Cardiac muscle cell (in vitro differentiated cells and primary cell): ENCODE measurements around the gene SLC15A4. TPM values are rescaled to one million over a fixed set of nuclear protein-coding genes. Genes with fewer than 3 reads are reported as not detected.

Source experiments
- DNase-seq, 2 donors: peaks; one replicate each; pipeline versions ENCODE4 v3.0.0 to v3.0.0-alpha.2; 2010 to 2017; ENCODE audit warnings: low read depth in 1 of 2, low spot score in 1 of 2
- H3K27ac ChIP-seq: fragments of 200-600 bp; sonication (generic); 2 replicates; pipeline ENCODE4 v1.5.1; 2016
- H3K27me3 ChIP-seq: fragments of 200-600 bp; sonication (generic); 2 replicates; pipeline ENCODE4 v1.6.0; 2016; ENCODE audit warnings: control low read depth
- H3K36me3 ChIP-seq: fragments of 200-600 bp; sonication (generic); 2 replicates; pipeline ENCODE4 v1.5.1; 2016; ENCODE audit warnings: control low read depth
- H3K4me1 ChIP-seq: fragments of 200-600 bp; sonication (generic); 2 replicates; pipeline ENCODE4 v1.8.1; 2017; ENCODE audit warnings: low read depth, mild to moderate bottlenecking, mixed run types
- H3K4me3 ChIP-seq: fragments of 200-600 bp; sonication (generic); 2 replicates; pipeline ENCODE4 v1.5.1; 2016; ENCODE audit warnings: mild to moderate bottlenecking
- H3K9me3 ChIP-seq: fragments of 200-600 bp; sonication (generic); 2 replicates; pipeline ENCODE4 v1.5.1; 2017; ENCODE audit warnings: low read depth, mild to moderate bottlenecking, control low read depth
- polyA plus RNA-seq: library from polyadenylated mRNA; unstranded; fragments of >200 nt; fragmentation: Nextera tagmentation; extraction: Ambion mirVana; gene quantifications from 2 replicates; pipeline ENCODE4 v1.2.1, GENCODE V29; 2016
- total RNA-seq: library from RNA; depleted of rRNA; stranded (reverse); fragments of >200 nt; gene quantifications from 2 replicates; pipeline ENCODE4 v1.2.3, GENCODE V29; 2016
- TF ChIP-seq, protein P1 (sequence below): IDR thresholded peaks from 2 replicates; pipeline ENCODE4 v1.5.1; 2012; ENCODE audit warnings: low read depth, mild to moderate bottlenecking, low read length

The SLC15A4 gene
- total and polyA plus RNA-seq, 2 experiments from 2014 or later: 27.2 to 39.4 TPM

DNA sequence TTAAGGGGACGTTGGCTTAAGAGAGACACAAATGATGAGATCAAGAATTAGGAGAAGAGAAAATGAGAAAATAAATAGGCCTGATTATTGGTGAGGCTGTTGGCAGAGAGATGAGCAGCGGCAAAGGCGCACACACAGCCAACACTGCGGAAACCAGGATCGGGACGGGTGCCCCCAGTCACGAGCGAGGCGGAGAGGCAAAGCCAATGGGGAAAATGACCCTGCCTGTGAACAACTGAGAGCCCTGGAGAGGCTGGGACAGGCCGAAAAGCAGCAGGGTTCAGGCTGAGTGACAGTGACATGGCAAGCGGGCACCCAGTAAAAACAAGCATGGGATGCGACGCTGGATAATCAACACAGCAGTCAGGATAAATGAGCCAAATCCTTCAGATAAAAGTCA, 21.0 kb downstream of the SLC15A4 start:
- peaks cover 21% of the 10 kb centered on the region for H3K36me3 ChIP-seq
- H3K27ac ChIP-seq: no peak overlapping the region
- no peaks in the 10 kb centered on the region for H3K27me3 ChIP-seq
- no peak for DNase-seq
- TF ChIP-seq, protein P1, sequence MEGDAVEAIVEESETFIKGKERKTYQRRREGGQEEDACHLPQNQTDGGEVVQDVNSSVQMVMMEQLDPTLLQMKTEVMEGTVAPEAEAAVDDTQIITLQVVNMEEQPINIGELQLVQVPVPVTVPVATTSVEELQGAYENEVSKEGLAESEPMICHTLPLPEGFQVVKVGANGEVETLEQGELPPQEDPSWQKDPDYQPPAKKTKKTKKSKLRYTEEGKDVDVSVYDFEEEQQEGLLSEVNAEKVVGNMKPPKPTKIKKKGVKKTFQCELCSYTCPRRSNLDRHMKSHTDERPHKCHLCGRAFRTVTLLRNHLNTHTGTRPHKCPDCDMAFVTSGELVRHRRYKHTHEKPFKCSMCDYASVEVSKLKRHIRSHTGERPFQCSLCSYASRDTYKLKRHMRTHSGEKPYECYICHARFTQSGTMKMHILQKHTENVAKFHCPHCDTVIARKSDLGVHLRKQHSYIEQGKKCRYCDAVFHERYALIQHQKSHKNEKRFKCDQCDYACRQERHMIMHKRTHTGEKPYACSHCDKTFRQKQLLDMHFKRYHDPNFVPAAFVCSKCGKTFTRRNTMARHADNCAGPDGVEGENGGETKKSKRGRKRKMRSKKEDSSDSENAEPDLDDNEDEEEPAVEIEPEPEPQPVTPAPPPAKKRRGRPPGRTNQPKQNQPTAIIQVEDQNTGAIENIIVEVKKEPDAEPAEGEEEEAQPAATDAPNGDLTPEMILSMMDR: no peak
- H3K9me3 ChIP-seq: no peaks in the 10 kb centered on the region
- H3K4me3 ChIP-seq: no peak overlapping the region
- H3K4me1 ChIP-seq: no peaks in the 10 kb centered on the region

DNA sequence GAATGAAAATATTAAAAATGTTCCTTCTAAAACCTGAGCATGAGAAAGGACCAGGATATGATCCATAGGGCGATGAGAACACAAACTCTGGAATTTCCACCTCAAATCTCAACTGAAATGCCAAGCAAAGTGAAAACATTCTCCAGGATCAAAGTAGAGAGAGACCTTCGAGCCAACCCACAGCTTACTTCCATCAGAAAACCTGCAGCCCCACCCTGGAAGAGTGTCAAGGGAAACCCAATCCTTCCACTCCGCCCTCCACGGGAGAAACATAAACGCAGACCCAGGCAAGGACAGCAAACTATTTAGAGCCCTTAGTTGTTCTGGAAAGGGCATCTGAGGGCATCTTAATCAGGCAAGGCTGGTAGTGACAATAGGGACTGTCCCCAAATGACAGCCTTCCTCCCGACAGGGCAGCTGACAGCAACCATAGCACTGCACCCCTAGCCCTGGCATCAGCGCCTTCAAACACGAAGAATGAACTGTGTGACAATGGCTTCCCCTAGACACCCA, 21.8 kb downstream of the SLC15A4 start:
- Histone ChIP-seq H3K27me3 (no peaks in the 10 kb centered on the region), H3K36me3 (peaks cover 22% of the 10 kb centered on the region), H3K9me3 (no peaks in the 10 kb centered on the region), H3K4me3 (no peak overlapping the region), H3K27ac (no peak overlapping the region), H3K4me1 (no peaks in the 10 kb centered on the region)
- DNase-seq: no peak
- TF ChIP-seq, protein P1: no peak

DNA sequence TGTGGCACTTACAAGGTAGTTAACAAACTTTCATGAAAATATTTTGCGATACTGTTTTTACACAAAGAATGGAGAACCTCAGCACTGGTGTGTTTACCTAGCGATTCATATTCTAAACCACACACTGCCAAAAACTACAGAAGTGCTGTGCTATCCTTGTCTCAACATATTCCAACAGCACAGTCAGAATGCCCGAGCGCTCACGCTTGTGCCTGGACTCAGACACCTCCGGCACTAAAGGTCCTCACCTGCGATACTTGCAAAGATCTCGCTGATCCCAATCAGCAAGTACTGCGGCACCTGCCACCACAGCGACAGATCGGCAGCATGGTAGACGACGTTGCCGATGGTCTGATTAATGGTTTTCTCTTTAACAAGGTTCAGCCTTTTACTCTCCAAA, 23.2 kb downstream of the SLC15A4 start:
- H3K4me1 ChIP-seq: no peaks in the 10 kb centered on the region
- no peak overlapping the region for H3K27ac ChIP-seq
- H3K9me3 ChIP-seq: no peaks in the 10 kb centered on the region
- no peaks in the 10 kb centered on the region for H3K27me3 ChIP-seq
- DNase-seq: no peak
- peaks cover 29% of the 10 kb centered on the region for H3K36me3 ChIP-seq
- TF ChIP-seq, protein P1: no peak
- H3K4me3 ChIP-seq: no peak overlapping the region

DNA sequence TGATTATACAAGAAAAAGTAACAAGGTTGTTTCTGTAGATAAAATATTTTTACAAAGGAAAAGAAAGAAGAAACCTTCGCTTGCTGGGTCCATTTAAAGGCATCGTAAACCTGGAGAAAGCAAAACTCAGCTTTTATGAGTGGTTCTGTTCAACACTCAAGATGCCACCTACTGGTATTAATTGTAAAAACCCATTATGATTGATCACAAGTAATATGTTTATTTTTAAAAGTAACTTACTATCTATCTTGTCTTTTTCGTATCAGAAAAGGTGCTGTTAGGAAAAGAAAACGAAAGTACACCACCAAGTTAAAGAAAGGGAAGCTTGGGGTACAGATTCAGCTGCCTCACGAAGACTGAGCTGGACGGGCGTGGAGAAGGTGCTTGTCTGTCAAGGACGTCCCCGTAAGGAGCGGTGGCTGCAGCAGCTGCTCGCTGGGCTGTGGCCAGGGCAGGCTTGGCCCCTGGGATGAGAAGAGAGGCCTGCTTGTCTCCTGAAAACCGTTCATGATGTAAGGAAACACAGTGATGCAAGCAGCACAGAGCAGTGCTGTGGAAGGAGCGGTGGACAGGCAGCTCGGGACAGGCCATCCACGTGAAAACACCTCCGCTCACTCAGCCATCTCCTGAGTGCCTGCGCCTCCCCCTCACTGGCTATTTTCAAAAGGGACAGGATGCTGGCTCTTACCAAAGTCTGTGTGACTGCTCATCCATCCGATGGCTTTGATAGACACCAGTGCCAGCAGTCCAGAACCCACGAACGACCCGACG, 25.0 kb downstream of the SLC15A4 start:
- no peaks in the 10 kb centered on the region for H3K27me3 ChIP-seq
- peaks cover 33% of the 10 kb centered on the region for H3K36me3 ChIP-seq
- H3K9me3 ChIP-seq: no peaks in the 10 kb centered on the region
- DNase-seq: no peak
- H3K4me3 ChIP-seq: no peak overlapping the region
- no peak overlapping the region for H3K27ac ChIP-seq
- no peaks in the 10 kb centered on the region for H3K4me1 ChIP-seq
- TF ChIP-seq, protein P1: peak; percentile 10

DNA sequence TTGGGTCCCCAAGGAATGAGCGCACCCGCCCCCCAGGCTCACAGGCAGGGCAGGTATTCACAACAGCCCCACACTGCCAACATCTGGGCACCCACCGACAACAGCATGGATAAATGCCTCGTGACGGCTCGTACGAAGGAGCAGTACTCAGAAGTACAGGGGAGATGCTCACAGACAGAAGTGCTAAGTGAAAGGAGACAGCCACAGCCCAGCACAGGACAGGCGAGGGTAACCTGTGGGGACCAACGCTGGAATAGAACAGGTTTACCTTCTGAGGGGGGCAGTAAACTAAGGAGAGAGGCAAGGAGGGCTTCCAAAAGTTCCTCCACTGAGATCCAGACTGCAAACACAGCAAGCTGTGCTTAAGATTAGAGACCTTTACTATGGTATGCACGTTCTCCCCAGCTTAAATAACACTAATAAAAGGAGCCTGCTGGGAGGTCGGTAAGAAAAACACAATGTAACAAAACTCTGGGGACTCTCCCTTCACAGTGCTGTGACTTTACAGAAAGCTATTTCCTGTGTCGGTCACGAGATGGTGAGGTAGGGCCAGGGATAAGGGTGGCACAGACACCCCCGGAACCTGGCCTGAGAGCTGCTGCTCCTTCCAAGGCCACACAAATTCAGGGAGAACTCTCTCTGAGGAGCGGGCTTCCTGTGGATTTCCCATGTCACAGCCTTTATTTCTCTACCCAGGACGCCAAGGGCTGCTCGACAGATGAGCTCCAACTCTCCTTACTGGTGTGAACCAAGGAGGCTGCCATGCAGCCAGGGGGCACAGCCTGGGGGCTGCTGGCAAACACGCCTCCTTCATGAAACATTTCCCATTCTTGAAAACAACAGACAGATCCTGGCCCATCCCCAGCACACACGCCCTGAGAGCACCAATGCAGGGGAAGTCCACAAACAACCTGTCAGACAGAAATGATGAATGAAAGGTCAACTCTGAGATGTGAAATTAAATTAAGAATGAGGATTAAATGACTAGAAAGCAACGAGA, 26.3 kb downstream of the SLC15A4 start:
- H3K27ac ChIP-seq: no peak overlapping the region
- H3K36me3 ChIP-seq: peaks cover 44% of the 10 kb centered on the region
- no peaks in the 10 kb centered on the region for H3K4me1 ChIP-seq
- TF ChIP-seq, protein P1: no peak
- DNase-seq: peak in 1 of 2 donors; percentile 54
- H3K4me3 ChIP-seq: no peak overlapping the region
- no peaks in the 10 kb centered on the region for H3K27me3 ChIP-seq
- no peaks in the 10 kb centered on the region for H3K9me3 ChIP-seq
